HCT116 (cell line): ENCODE data around the gene DHRS11. TPM values are rescaled to one million over a fixed set of nuclear protein-coding genes. Genes with fewer than 3 reads are reported as not detected.

Experiments
- ATAC-seq: fragments of 200-7000 bp; cut with Tn5 transposase; 2 replicates; pipeline ENCODE4 v1.9.1; 2020; ENCODE audit warnings: mild to moderate bottlenecking, moderate library complexity
- BruUV-seq: library from RNA; stranded (reverse); fragments of 400-500 nt; replicated peaks from 2 replicates; lab custom pipeline; 2021; lab: Mats Ljungman, UMichigan
- CTCF ChIA-PET: fragments of 300-600 bp; sonication (Branson Sonifier 250); formaldehyde crosslinking; loops from one replicate; lab custom pipeline; 2021; ENCODE audit warnings: antibody characterized with exemption; lab: Charles Lee
- POLR2A ChIA-PET: fragments of 300-600, 350-600 bp; sonication (Branson Sonifier 250); formaldehyde crosslinking; loops from one replicate; lab custom pipeline; 2021; ENCODE audit warnings: antibody characterized with exemption; lab: Charles Lee
- RAD21 ChIA-PET, 2 experiments: fragments of 300-600 bp; sonication (Branson Sonifier 250); formaldehyde crosslinking; loops; one replicate each; lab custom pipeline; 2023; ENCODE audit warnings: low total read pairs in 2 of 2; ENCODE audit not compliant: uncharacterized antibody in 2 of 2, unreplicated experiment in 2 of 2, low non-redundant PET in 1 of 2; lab: Charles Lee
- DNase-seq: peaks from one replicate; pipeline ENCODE4 v3.0.0-alpha.2; 2010; ENCODE audit warnings: low read depth, low spot score
- H2AFZ ChIP-seq: fragments of 200-600 bp; shearing (Covaris generic), sonication (generic); 2 replicates; pipeline ENCODE4 v1.6.1; 2017; ENCODE audit warnings: low read depth, mixed run types, mixed read lengths, antibody characterized with exemption, low read length; ENCODE audit not compliant: poor library complexity, severe bottlenecking
- H3K27ac ChIP-seq: 2 replicates; pipeline ENCODE4 v1.5.1; 2012; ENCODE audit warnings: low read depth, low read length
- H3K27me3 ChIP-seq: fragments of 200-600 bp; sonication (generic); 2 replicates; pipeline ENCODE4 v1.6.1; 2016; ENCODE audit warnings: mixed run types, low read length, mixed read lengths; ENCODE audit not compliant: insufficient read depth
- H3K36me3 ChIP-seq, 2 experiments: fragments of 200-500 bp in 1 of 2; fragments of 200-600 bp in 1 of 2; sonication (Bioruptor generic) in 1 of 2; sonication (generic) in 1 of 2; 2 replicates each; pipeline versions ENCODE4 v1.5.1 to v1.6.1; 2014 to 2016; ENCODE audit warnings: low read length in 2 of 2, inconsistent platforms in 1 of 2, mixed read lengths in 1 of 2, mixed run types in 1 of 2; ENCODE audit not compliant: insufficient read depth in 2 of 2, control insufficient read depth in 1 of 2
- H3K4me1 ChIP-seq, 2 experiments: fragments of 200-600 bp in 1 of 2; sonication (generic) in 1 of 2; 2 replicates each; pipeline versions ENCODE4 v1.5.1 to v1.6.1; 2012 to 2017; ENCODE audit warnings: low read length in 2 of 2, inconsistent platforms in 1 of 2, mild to moderate bottlenecking in 1 of 2, mixed read lengths in 1 of 2, mixed run types in 1 of 2, moderate library complexity in 1 of 2; ENCODE audit not compliant: insufficient read depth in 2 of 2, control insufficient read depth in 1 of 2
- H3K4me2 ChIP-seq: fragments of 200-600 bp; sonication (generic); 2 replicates; pipeline ENCODE4 v1.6.1; 2017; ENCODE audit warnings: mixed run types, low read length, mixed read lengths
- H3K4me3 ChIP-seq, 2 experiments: fragments of 200-600 bp in 1 of 2; sonication (generic) in 1 of 2; replicated peaks in 1 of 2; 2 replicates each; pipeline ENCODE4 v1.5.1; 2011 to 2016; ENCODE audit warnings: low read length in 2 of 2, control low read depth in 1 of 2, low read depth in 1 of 2, mild to moderate bottlenecking in 1 of 2, mixed read lengths in 1 of 2, mixed run types in 1 of 2
- H3K79me2 ChIP-seq: fragments of 200-600 bp; sonication (generic); 2 replicates; pipeline ENCODE4 v1.6.1; 2017; ENCODE audit warnings: mild to moderate bottlenecking, mixed run types, low read length, moderate library complexity, mixed read lengths; ENCODE audit not compliant: insufficient read depth
- H3K9ac ChIP-seq: fragments of 200-600 bp; sonication (generic); 2 replicates; pipeline ENCODE4 v1.6.1; 2016; ENCODE audit warnings: low read length, mixed read lengths
- H3K9me2 ChIP-seq: fragments of 200-600 bp; sonication (generic), shearing (Covaris generic); 2 replicates; pipeline ENCODE4 v1.6.1; 2017; ENCODE audit warnings: mixed run types, mild to moderate bottlenecking, moderate library complexity; ENCODE audit not compliant: insufficient read depth
- H3K9me3 ChIP-seq, 2 experiments: fragments of 200-500 bp in 1 of 2; fragments of 200-600 bp in 1 of 2; sonication (Bioruptor generic) in 1 of 2; sonication (generic) in 1 of 2; 2 replicates each; pipeline ENCODE4 v1.6.1; 2014 to 2017; ENCODE audit warnings: low read length in 2 of 2, mixed read lengths in 2 of 2, inconsistent platforms in 1 of 2, low read depth in 1 of 2, mild to moderate bottlenecking in 1 of 2, mixed run types in 1 of 2, moderate library complexity in 1 of 2; ENCODE audit not compliant: control insufficient read depth in 1 of 2, insufficient read depth in 1 of 2
- H4K20me1 ChIP-seq: fragments of 200-600 bp; sonication (generic), shearing (Covaris generic); 2 replicates; pipeline ENCODE4 v1.6.1; 2017; ENCODE audit warnings: mixed run types, mild to moderate bottlenecking, moderate library complexity; ENCODE audit not compliant: insufficient read depth
- CBX3 ChIP-seq: IDR thresholded peaks from 2 replicates; pipeline ENCODE4 v1.6.1; 2012; ENCODE audit warnings: low read depth
- CEBPB ChIP-seq: IDR thresholded peaks from 2 replicates; pipeline ENCODE4 v1.6.1; 2012; ENCODE audit warnings: low read depth
- EGR1 ChIP-seq: IDR thresholded peaks from 2 replicates; pipeline ENCODE4 v1.6.1; 2012; ENCODE audit warnings: low read depth
- ELF1 ChIP-seq: IDR thresholded peaks from 2 replicates; pipeline ENCODE4 v1.6.1; 2012; ENCODE audit warnings: low read depth, borderline replicate concordance
- EZH2 ChIP-seq: fragments of 200-600 bp; sonication (generic); IDR thresholded peaks from 2 replicates; pipeline ENCODE4 v1.6.1; 2017; ENCODE audit warnings: antibody characterized with exemption, mixed run types
- EZH2phosphoT487 ChIP-seq: fragments of 200-600 bp; IDR thresholded peaks from 2 replicates; pipeline ENCODE4 v1.6.1; 2018; ENCODE audit warnings: antibody characterized with exemption, borderline replicate concordance
- FOSL1 ChIP-seq: IDR thresholded peaks from 2 replicates; pipeline ENCODE4 v1.6.1; 2012; ENCODE audit warnings: low read depth
- JUND ChIP-seq: IDR thresholded peaks from 2 replicates; pipeline ENCODE4 v1.6.1; 2012
- POLR2A ChIP-seq: IDR thresholded peaks from 2 replicates; pipeline ENCODE4 v1.7.0; 2011; ENCODE audit warnings: borderline replicate concordance; ENCODE audit not compliant: insufficient read depth, insufficient read length; ENCODE audit errors: extremely low read depth
- RAD21 ChIP-seq: IDR thresholded peaks from 2 replicates; pipeline ENCODE4 v1.6.1; 2012; ENCODE audit warnings: low read depth, mild to moderate bottlenecking
- SIN3A ChIP-seq: IDR thresholded peaks from 2 replicates; pipeline ENCODE4 v1.6.1; 2012; ENCODE audit warnings: low read depth
- TCF7L2 ChIP-seq: IDR thresholded peaks from 2 replicates; pipeline ENCODE4 v1.7.0; 2011; ENCODE audit warnings: borderline replicate concordance, inconsistent platforms; ENCODE audit not compliant: insufficient read depth, insufficient read length; ENCODE audit errors: extremely low read depth
- YY1 ChIP-seq: IDR thresholded peaks from 2 replicates; pipeline ENCODE4 v1.6.1; 2011; ENCODE audit warnings: low read length, low read depth, moderate library complexity, mild to moderate bottlenecking; ENCODE audit not compliant: insufficient replicate concordance; ENCODE audit errors: extremely low read depth
- ZNF274 ChIP-seq: fragments of 200-500 bp; sonication (Bioruptor generic); IDR thresholded peaks from 2 replicates; pipeline ENCODE4 v1.6.1; 2014; ENCODE audit warnings: mild to moderate bottlenecking, low read depth, low read length, inconsistent platforms
- intact Hi-C: fragments of 100-400 bp; cut with micrococcal nuclease; formaldehyde crosslinking; loops from 2 replicates; pipeline ENCODE4 v1.10.0; 2022
- total RNA-seq: library from RNA; stranded (reverse); gene quantifications from one replicate; pipeline ENCODE4 v1.2.1, GENCODE V29; 2021; ENCODE audit not compliant: unreplicated experiment
- TF ChIP-seq, protein P1 (sequence below): IDR thresholded peaks from 2 replicates; pipeline ENCODE4 v1.6.1; 2012
- TF ChIP-seq, protein P2 (sequence below): IDR thresholded peaks from 2 replicates; pipeline ENCODE4 v1.6.1; 2012
- TF ChIP-seq, protein P3 (sequence below): IDR thresholded peaks from 2 replicates; pipeline ENCODE4 v1.6.1; 2012; ENCODE audit warnings: low read depth

Gene DHRS11
- total RNA-seq, 1 experiment from 2014 or later, result 21.5 TPM

DNA sequence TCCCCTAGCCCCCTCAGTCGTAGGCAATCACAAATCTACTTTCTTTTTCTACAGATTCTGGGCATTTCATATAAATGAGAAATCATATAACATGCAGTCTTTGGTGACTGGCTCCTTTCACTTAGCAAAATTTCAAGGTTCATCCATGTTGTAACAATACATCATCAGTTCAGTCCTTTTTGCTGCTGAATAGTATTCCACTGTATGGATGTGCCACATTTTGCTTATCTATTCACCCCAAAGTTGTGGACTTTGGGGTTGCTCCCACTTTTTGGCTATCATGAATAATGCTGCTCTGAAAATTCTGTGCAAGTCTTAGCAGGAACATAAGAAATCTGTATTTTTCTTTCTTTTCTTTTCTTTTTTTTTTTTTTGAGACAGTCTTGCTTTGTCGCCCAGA lies 48.7 kb downstream of the DHRS11 start:
- no peaks in the 10 kb centered on the region for H4K20me1 ChIP-seq
- no peaks in the 10 kb centered on the region for H3K36me3 ChIP-seq
- BruUV-seq, result no TSS peak
- H3K4me2 ChIP-seq, result no peak overlapping the region
- POLR2A ChIA-PET, result no interaction called here
- CTCF ChIA-PET, result no interaction called here
- no peak for DNase-seq
- H3K4me3 ChIP-seq, result no peak overlapping the region
- H3K27ac ChIP-seq, result no peak overlapping the region
- no peaks in the 10 kb centered on the region for H3K27me3 ChIP-seq
- no peaks in the 10 kb centered on the region for H3K79me2 ChIP-seq
- no peak for TF ChIP-seq YY1
- TF ChIP-seq POLR2A, result no peak
- no peak for TF ChIP-seq TCF7L2
- TF ChIP-seq JUND, result no peak
- TF ChIP-seq ELF1, result no peak
- no peak for TF ChIP-seq ZNF274
- TF ChIP-seq CEBPB, result no peak
- TF ChIP-seq, protein P1, sequence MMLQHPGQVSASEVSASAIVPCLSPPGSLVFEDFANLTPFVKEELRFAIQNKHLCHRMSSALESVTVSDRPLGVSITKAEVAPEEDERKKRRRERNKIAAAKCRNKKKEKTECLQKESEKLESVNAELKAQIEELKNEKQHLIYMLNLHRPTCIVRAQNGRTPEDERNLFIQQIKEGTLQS, result no peak
- TF ChIP-seq, protein P2, sequence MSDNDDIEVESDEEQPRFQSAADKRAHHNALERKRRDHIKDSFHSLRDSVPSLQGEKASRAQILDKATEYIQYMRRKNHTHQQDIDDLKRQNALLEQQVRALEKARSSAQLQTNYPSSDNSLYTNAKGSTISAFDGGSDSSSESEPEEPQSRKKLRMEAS, result no peak
- no peak for TF ChIP-seq SIN3A
- TF ChIP-seq CBX3, result no peak
- TF ChIP-seq EZH2phosphoT487, result no peak
- TF ChIP-seq, all 23 proteins: peak for 0
- ATAC-seq, result no peak
- Histone ChIP-seq H3K9me3 (no peaks in the 10 kb centered on the region), H3K9ac (no peak overlapping the region), H2AFZ (no peak overlapping the region), H3K9me2 (no peaks in the 10 kb centered on the region), H3K4me1 (no peaks in the 10 kb centered on the region)
- RAD21 ChIA-PET, result no interaction called here
- intact Hi-C loops, result no loop called here

DNA sequence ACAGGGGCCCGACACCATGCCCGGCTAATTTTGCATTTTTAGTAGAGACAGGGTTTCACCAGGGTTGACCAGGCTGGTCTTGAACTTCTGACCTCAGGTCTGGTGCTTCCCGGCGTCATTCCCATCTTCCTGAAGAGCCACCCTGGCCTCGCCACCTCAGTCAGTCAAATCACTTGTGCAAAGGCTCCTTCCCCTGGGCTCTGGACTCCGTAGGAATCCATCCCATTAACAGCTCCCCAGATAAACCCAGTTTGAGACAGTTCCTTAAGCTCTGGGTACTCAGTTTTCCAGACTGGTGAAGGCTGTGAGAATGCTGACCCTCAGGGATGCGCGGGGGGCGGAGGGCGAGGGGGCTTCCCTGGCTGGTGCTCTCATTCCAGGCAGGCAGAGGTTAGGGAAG lies 49.2 kb downstream of the DHRS11 start:
- ChIA-PET POLR2A (no interaction called here), RAD21 (no interaction called here), CTCF (no interaction called here)
- Histone ChIP-seq H3K9me3 (no peaks in the 10 kb centered on the region), H3K4me1 (no peaks in the 10 kb centered on the region), H3K79me2 (no peaks in the 10 kb centered on the region), H3K9ac (no peak overlapping the region), H3K4me3 (no peak overlapping the region), H2AFZ (no peak overlapping the region), H3K4me2 (no peak overlapping the region), H4K20me1 (no peaks in the 10 kb centered on the region), H3K9me2 (no peaks in the 10 kb centered on the region), H3K36me3 (no peaks in the 10 kb centered on the region), H3K27ac (no peak overlapping the region), H3K27me3 (no peaks in the 10 kb centered on the region)
- DNase-seq (no peak), ATAC-seq (no peak)
- no TSS peak for BruUV-seq
- TF ChIP-seq EGR1, result no peak
- TF ChIP-seq, protein P3, sequence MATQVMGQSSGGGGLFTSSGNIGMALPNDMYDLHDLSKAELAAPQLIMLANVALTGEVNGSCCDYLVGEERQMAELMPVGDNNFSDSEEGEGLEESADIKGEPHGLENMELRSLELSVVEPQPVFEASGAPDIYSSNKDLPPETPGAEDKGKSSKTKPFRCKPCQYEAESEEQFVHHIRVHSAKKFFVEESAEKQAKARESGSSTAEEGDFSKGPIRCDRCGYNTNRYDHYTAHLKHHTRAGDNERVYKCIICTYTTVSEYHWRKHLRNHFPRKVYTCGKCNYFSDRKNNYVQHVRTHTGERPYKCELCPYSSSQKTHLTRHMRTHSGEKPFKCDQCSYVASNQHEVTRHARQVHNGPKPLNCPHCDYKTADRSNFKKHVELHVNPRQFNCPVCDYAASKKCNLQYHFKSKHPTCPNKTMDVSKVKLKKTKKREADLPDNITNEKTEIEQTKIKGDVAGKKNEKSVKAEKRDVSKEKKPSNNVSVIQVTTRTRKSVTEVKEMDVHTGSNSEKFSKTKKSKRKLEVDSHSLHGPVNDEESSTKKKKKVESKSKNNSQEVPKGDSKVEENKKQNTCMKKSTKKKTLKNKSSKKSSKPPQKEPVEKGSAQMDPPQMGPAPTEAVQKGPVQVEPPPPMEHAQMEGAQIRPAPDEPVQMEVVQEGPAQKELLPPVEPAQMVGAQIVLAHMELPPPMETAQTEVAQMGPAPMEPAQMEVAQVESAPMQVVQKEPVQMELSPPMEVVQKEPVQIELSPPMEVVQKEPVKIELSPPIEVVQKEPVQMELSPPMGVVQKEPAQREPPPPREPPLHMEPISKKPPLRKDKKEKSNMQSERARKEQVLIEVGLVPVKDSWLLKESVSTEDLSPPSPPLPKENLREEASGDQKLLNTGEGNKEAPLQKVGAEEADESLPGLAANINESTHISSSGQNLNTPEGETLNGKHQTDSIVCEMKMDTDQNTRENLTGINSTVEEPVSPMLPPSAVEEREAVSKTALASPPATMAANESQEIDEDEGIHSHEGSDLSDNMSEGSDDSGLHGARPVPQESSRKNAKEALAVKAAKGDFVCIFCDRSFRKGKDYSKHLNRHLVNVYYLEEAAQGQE, result no peak
- no peak for TF ChIP-seq ZNF274
- TF ChIP-seq RAD21, result no peak
- TF ChIP-seq EZH2, result no peak
- no peak for TF ChIP-seq FOSL1
- no peak for TF ChIP-seq CEBPB
- intact Hi-C loops, result no loop called here
